Memory B cell (primary cell): Measurements from ENCODE around the gene ZNF831.
A peak's percentile ranks its signal among the peaks of the same experiment; 100 is the strongest.

Experiments used
- ATAC-seq: fragments of 150-1000 bp; cut with Tn5 transposase; 2 replicates; pipeline ENCODE4 v1.10.0; 2021; ENCODE audit warnings: low read depth, mild to moderate bottlenecking, moderate library complexity
- DNase-seq, 2 donors: peaks; one replicate each; pipeline ENCODE4 v3.0.0; 2022; ENCODE audit warnings: low spot score in 2 of 2
- H3K27ac Mint-ChIP-seq: one replicate; pipeline ENCODE4 v1.8.0; 2022; ENCODE audit warnings: mild to moderate bottlenecking, moderate library complexity, mixed read lengths
- H3K27me3 Mint-ChIP-seq: one replicate; pipeline ENCODE4 v1.8.0; 2022; ENCODE audit warnings: mixed read lengths
- H3K36me3 Mint-ChIP-seq: one replicate; pipeline ENCODE4 v1.8.0; 2022; ENCODE audit warnings: mild to moderate bottlenecking, mixed read lengths
- H3K4me1 Mint-ChIP-seq: one replicate; pipeline ENCODE4 v1.8.0; 2022; ENCODE audit warnings: mixed read lengths
- H3K4me3 Mint-ChIP-seq: one replicate; pipeline ENCODE4 v1.8.0; 2022; ENCODE audit warnings: mild to moderate bottlenecking, moderate library complexity, mixed read lengths
- H3K9me3 Mint-ChIP-seq: one replicate; pipeline ENCODE4 v1.8.0; 2022; ENCODE audit warnings: mixed read lengths

Gene ZNF831

GRCh38 chr20:59157961-59158541 lies 5.6 kb upstream of the ZNF831 start:
- no peak for DNase-seq
- no peak overlapping the region for H3K27ac Mint-ChIP-seq
- peaks cover 6% of the 10 kb centered on the region for H3K27me3 Mint-ChIP-seq
- no peaks in the 10 kb centered on the region for H3K9me3 Mint-ChIP-seq
- H3K36me3 Mint-ChIP-seq: peaks cover 2% of the 10 kb centered on the region
- H3K4me3 Mint-ChIP-seq: no peak overlapping the region
- no peak for ATAC-seq
- H3K4me1 Mint-ChIP-seq: peaks cover 28% of the 10 kb centered on the region

GRCh38 chr20:59158673-59159072 lies 4.9 kb upstream of the ZNF831 start:
- peaks cover 2% of the 10 kb centered on the region for H3K36me3 Mint-ChIP-seq
- H3K4me1 Mint-ChIP-seq: peaks cover 33% of the 10 kb centered on the region
- no peak overlapping the region for H3K4me3 Mint-ChIP-seq
- H3K27ac Mint-ChIP-seq: no peak overlapping the region
- H3K27me3 Mint-ChIP-seq: peaks cover 6% of the 10 kb centered on the region
- ATAC-seq: no peak
- no peaks in the 10 kb centered on the region for H3K9me3 Mint-ChIP-seq
- DNase-seq: no peak

GRCh38 chr20:59159091-59159490 lies 4.5 kb upstream of the ZNF831 start:
- DNase-seq: no peak
- Mint-ChIP-seq H3K36me3 (peaks cover 2% of the 10 kb centered on the region), H3K27ac (peak overlapping the region; percentile 9), H3K4me1 (peaks cover 33% of the 10 kb centered on the region), H3K4me3 (no peak overlapping the region), H3K27me3 (peaks cover 6% of the 10 kb centered on the region), H3K9me3 (no peaks in the 10 kb centered on the region)
- ATAC-seq: no peak

- no peak for DNase-seq
- peaks cover 4% of the 10 kb centered on the region for H3K27me3 Mint-ChIP-seq
- no peak overlapping the region for H3K4me3 Mint-ChIP-seq
- H3K9me3 Mint-ChIP-seq: no peaks in the 10 kb centered on the region
- H3K27ac Mint-ChIP-seq: peak overlapping the region; percentile 9
- peak; percentile 37 for ATAC-seq
- peaks cover 29% of the 10 kb centered on the region for H3K4me1 Mint-ChIP-seq
- H3K36me3 Mint-ChIP-seq: peaks cover 2% of the 10 kb centered on the region
Measured at GRCh38 chr20:59159493-59160376, 3.9 kb upstream of the ZNF831 start.

GRCh38 chr20:59160389-59161115 lies 3.1 kb upstream of the ZNF831 start:
- Mint-ChIP-seq H3K9me3 (no peaks in the 10 kb centered on the region), H3K27me3 (peaks cover 3% of the 10 kb centered on the region), H3K36me3 (peaks cover 2% of the 10 kb centered on the region), H3K4me1 (peaks cover 33% of the 10 kb centered on the region), H3K27ac (no peak overlapping the region), H3K4me3 (no peak overlapping the region)
- no peak for ATAC-seq
- no peak for DNase-seq

- Mint-ChIP-seq H3K27me3 (peaks cover 3% of the 10 kb centered on the region), H3K9me3 (no peaks in the 10 kb centered on the region), H3K4me1 (peaks cover 39% of the 10 kb centered on the region), H3K4me3 (peak overlapping the region; percentile 0), H3K27ac (peak overlapping the region; percentile 86), H3K36me3 (no peaks in the 10 kb centered on the region)
- ATAC-seq: peak; percentile 9
- no peak for DNase-seq
Measured at GRCh38 chr20:59161721-59162120, 1.9 kb upstream of the ZNF831 start.

- ATAC-seq (no peak), DNase-seq (no peak)
- Mint-ChIP-seq H3K36me3 (peaks cover 6% of the 10 kb centered on the region), H3K4me3 (peak overlapping the region; percentile 76), H3K27ac (peak overlapping the region; percentile 86), H3K4me1 (peaks cover 34% of the 10 kb centered on the region), H3K27me3 (peaks cover under 1% of the 10 kb centered on the region), H3K9me3 (peaks cover 4% of the 10 kb centered on the region)
Measured at GRCh38 chr20:59164686-59165391, 1.2 kb downstream of the ZNF831 start.

- Mint-ChIP-seq H3K4me1 (peaks cover 32% of the 10 kb centered on the region), H3K36me3 (peaks cover 8% of the 10 kb centered on the region), H3K9me3 (peaks cover 6% of the 10 kb centered on the region), H3K27ac (peak overlapping the region; percentile 86), H3K27me3 (no peaks in the 10 kb centered on the region), H3K4me3 (peak overlapping the region; percentile 76)
- DNase-seq (no peak), ATAC-seq (peak; percentile 4)
Measured at GRCh38 chr20:59165396-59165795, 1.8 kb downstream of the ZNF831 start.

GRCh38 chr20:59165891-59166709 lies 2.5 kb downstream of the ZNF831 start:
- Mint-ChIP-seq H3K4me1 (peaks cover 32% of the 10 kb centered on the region), H3K27me3 (no peaks in the 10 kb centered on the region), H3K4me3 (peak overlapping the region; percentile 76), H3K27ac (peak overlapping the region; percentile 86), H3K9me3 (peaks cover 6% of the 10 kb centered on the region), H3K36me3 (peaks cover 9% of the 10 kb centered on the region)
- DNase-seq (no peak), ATAC-seq (peak; percentile 48)

- H3K27ac Mint-ChIP-seq: peak overlapping the region; percentile 33
- no peak for DNase-seq
- peaks cover 23% of the 10 kb centered on the region for H3K36me3 Mint-ChIP-seq
Measured at GRCh38 chr20:59170406-59171349, 7.1 kb downstream of the ZNF831 start.

GRCh38 chr20:59171986-59172385 lies 8.4 kb downstream of the ZNF831 start:
- H3K4me3 Mint-ChIP-seq: no peak overlapping the region
- H3K27ac Mint-ChIP-seq: no peak overlapping the region
- no peak for DNase-seq
- no peaks in the 10 kb centered on the region for H3K27me3 Mint-ChIP-seq
- H3K9me3 Mint-ChIP-seq: peaks cover 6% of the 10 kb centered on the region
- no peak for ATAC-seq
- peaks cover 28% of the 10 kb centered on the region for H3K36me3 Mint-ChIP-seq
- no peaks in the 10 kb centered on the region for H3K4me1 Mint-ChIP-seq

More at GRCh38 chr20:59170406-59171349, 7.1 kb downstream of the ZNF831 start:
- H3K9me3 Mint-ChIP-seq: peaks cover 6% of the 10 kb centered on the region
- no peak overlapping the region for H3K4me3 Mint-ChIP-seq
- no peaks in the 10 kb centered on the region for H3K27me3 Mint-ChIP-seq
- peaks cover 5% of the 10 kb centered on the region for H3K4me1 Mint-ChIP-seq
- no peak for ATAC-seq

GRCh38 chr20:59173938-59174491 lies 10.4 kb downstream of the ZNF831 start:
- Mint-ChIP-seq H3K4me3 (no peak overlapping the region), H3K36me3 (peaks cover 22% of the 10 kb centered on the region), H3K27me3 (no peaks in the 10 kb centered on the region), H3K4me1 (peaks cover 6% of the 10 kb centered on the region), H3K9me3 (peaks cover 3% of the 10 kb centered on the region), H3K27ac (no peak overlapping the region)
- no peak for DNase-seq
- no peak for ATAC-seq
